H1 (cell line): ENCODE measurements around the gene KCNC1. TPM values are rescaled to one million over a fixed set of nuclear protein-coding genes. Genes with fewer than 3 reads are reported as not detected.

Experiments used
- CTCF ChIA-PET: fragments of 300-600 bp; sonication (Branson Sonifier 250); formaldehyde crosslinking; loops from one replicate; lab custom pipeline; 2021; ENCODE audit not compliant: partially characterized antibody; lab: Charles Lee
- POLR2A ChIA-PET: fragments of 300-600 bp; sonication (Branson Sonifier 250); formaldehyde crosslinking; loops from one replicate; lab custom pipeline; 2021; ENCODE audit warnings: inconsistent platforms; ENCODE audit not compliant: partially characterized antibody; lab: Charles Lee
- DNase-seq, 2 experiments: peaks; one replicate each; pipeline versions ENCODE4 v3.0.0 to v3.0.0-alpha.2; 2010 to 2022; ENCODE audit warnings: low spot score in 2 of 2, low read depth in 1 of 2, mixed read lengths in 1 of 2
- FAIRE-seq: peaks from 2 replicates; lab custom pipeline; 2011; peaks lifted over from hg19 to GRCh38; lab: Jason Lieb, UNC
- H2AFZ ChIP-seq: 2 replicates; pipeline ENCODE4 v1.8.1; 2012; ENCODE audit warnings: low read length, inconsistent platforms
- H2AK5ac ChIP-seq: 2 replicates; pipeline ENCODE4 v1.6.1; 2013; ENCODE audit warnings: low read depth, low read length
- H2BK120ac ChIP-seq: replicated peaks from 2 replicates; pipeline ENCODE3; 2013; ENCODE audit warnings: low read depth, low read length, inconsistent platforms
- H2BK12ac ChIP-seq: 2 replicates; pipeline ENCODE4 v1.6.1; 2013; ENCODE audit warnings: low read depth, low read length
- H2BK15ac ChIP-seq: 2 replicates; pipeline ENCODE4 v1.6.1; 2013; ENCODE audit warnings: low read length
- H2BK20ac ChIP-seq: 2 replicates; pipeline ENCODE4 v1.6.1; 2013; ENCODE audit warnings: low read length
- H2BK5ac ChIP-seq: 2 replicates; pipeline ENCODE4 v1.6.1; 2013; ENCODE audit warnings: low read depth, low read length
- H3K14ac ChIP-seq: 2 replicates; pipeline ENCODE4 v1.6.1; 2013; ENCODE audit warnings: inconsistent platforms; ENCODE audit not compliant: insufficient read length
- H3K18ac ChIP-seq: 2 replicates; pipeline ENCODE4 v1.6.1; 2013; ENCODE audit warnings: low read length; ENCODE audit errors: extremely low read depth
- H3K23ac ChIP-seq: 2 replicates; pipeline ENCODE4 v1.6.1; 2013; ENCODE audit warnings: inconsistent platforms; ENCODE audit not compliant: insufficient read length
- H3K23me2 ChIP-seq: 2 replicates; pipeline ENCODE4 v1.6.1; 2013; ENCODE audit warnings: low read depth, low read length
- H3K27ac ChIP-seq: 2 replicates; pipeline ENCODE4 v1.6.1; 2011; ENCODE audit warnings: low read depth, low read length, inconsistent platforms
- H3K27me3 ChIP-seq, 4 experiments: replicated peaks in 1 of 4; 1 replicate in 1 of 4; 2 replicates in 3 of 4; pipeline versions ENCODE4 v1.6.1 to v1.8.1; 2011 to 2013; ENCODE audit warnings: low read length in 3 of 4, mild to moderate bottlenecking in 3 of 4, inconsistent platforms in 2 of 4, mixed read lengths in 2 of 4, moderate library complexity in 1 of 4; ENCODE audit not compliant: control insufficient read depth in 3 of 4, insufficient read depth in 3 of 4; ENCODE audit errors: extremely low read depth in 1 of 4
- H3K36me3 ChIP-seq, 4 experiments: 2 replicates each; pipeline versions ENCODE4 v1.6.1 to v1.8.1; 2011 to 2013; ENCODE audit warnings: mild to moderate bottlenecking in 4 of 4, low read length in 3 of 4, moderate library complexity in 2 of 4, control low read depth in 1 of 4, inconsistent platforms in 1 of 4; ENCODE audit not compliant: insufficient read depth in 4 of 4, control insufficient read depth in 2 of 4
- H3K4ac ChIP-seq: replicated peaks from 2 replicates; pipeline ENCODE3; 2013; ENCODE audit warnings: low read length, low read depth, mixed read lengths, inconsistent platforms; ENCODE audit not compliant: insufficient read length
- H3K4me1 ChIP-seq, 4 experiments: replicated peaks in 1 of 4; 1 replicate in 1 of 4; 2 replicates in 3 of 4; pipeline versions ENCODE4 v1.6.1 to v1.8.1; 2011 to 2013; ENCODE audit warnings: low read length in 3 of 4, inconsistent platforms in 2 of 4, mixed read lengths in 1 of 4; ENCODE audit not compliant: insufficient read depth in 4 of 4, control insufficient read depth in 3 of 4
- H3K4me2 ChIP-seq, 2 experiments: 2 replicates each; pipeline versions ENCODE4 v1.6.1 to v1.8.1; 2011 to 2013; ENCODE audit warnings: low read depth in 2 of 2, low read length in 2 of 2, control low read depth in 1 of 2, inconsistent platforms in 1 of 2, mild to moderate bottlenecking in 1 of 2; ENCODE audit not compliant: insufficient read depth in 1 of 2
- H3K4me3 ChIP-seq, 4 experiments: fragments of 200-600, 300-600 bp in 1 of 4; sonication (generic), shearing (Covaris generic), sonication (Bioruptor Twin) in 1 of 4; 2 replicates each; pipeline versions ENCODE4 v1.5.1 to v1.8.1; 2011 to 2016; ENCODE audit warnings: low read length in 4 of 4, low read depth in 3 of 4, control low read depth in 2 of 4, inconsistent platforms in 2 of 4, mild to moderate bottlenecking in 2 of 4, mixed read lengths in 1 of 4, moderate library complexity in 1 of 4; ENCODE audit not compliant: insufficient read depth in 2 of 4; ENCODE audit errors: extremely low read depth in 1 of 4
- H3K56ac ChIP-seq: replicated peaks from 2 replicates; pipeline ENCODE3; 2013; ENCODE audit warnings: low read depth, mild to moderate bottlenecking, mixed read lengths, low read length, inconsistent platforms; ENCODE audit not compliant: insufficient read length
- H3K79me1 ChIP-seq: 2 replicates; pipeline ENCODE4 v1.6.1; 2013; ENCODE audit warnings: low read depth, low read length, control low read depth
- H3K79me2 ChIP-seq, 2 experiments: 2 replicates each; pipeline versions ENCODE4 v1.6.1 to v1.8.1; 2012 to 2013; ENCODE audit warnings: low read length in 2 of 2, mild to moderate bottlenecking in 2 of 2, inconsistent platforms in 1 of 2; ENCODE audit not compliant: insufficient read depth in 2 of 2, control insufficient read depth in 1 of 2
- H3K9ac ChIP-seq, 4 experiments: replicated peaks in 1 of 4; 1 replicate in 1 of 4; 2 replicates in 3 of 4; pipeline versions ENCODE4 v1.6.1 to v1.8.1; 2011 to 2013; ENCODE audit warnings: low read depth in 3 of 4, low read length in 3 of 4, control low read depth in 2 of 4, mild to moderate bottlenecking in 2 of 4, moderate library complexity in 2 of 4, inconsistent platforms in 1 of 4; ENCODE audit errors: extremely low read depth in 1 of 4
- H3K9me3 ChIP-seq, 2 experiments: 2 replicates each; pipeline versions ENCODE4 v1.6.1 to v1.8.1; 2012 to 2013; ENCODE audit warnings: mild to moderate bottlenecking in 2 of 2, moderate library complexity in 2 of 2, control low read depth in 1 of 2, inconsistent platforms in 1 of 2, low read depth in 1 of 2, low read length in 1 of 2, mixed read lengths in 1 of 2; ENCODE audit not compliant: insufficient read depth in 2 of 2
- H4K20me1 ChIP-seq, 2 experiments: replicated peaks in 1 of 2; 2 replicates each; pipeline versions ENCODE3 to v1.8.1; 2011 to 2013; ENCODE audit warnings: inconsistent platforms in 2 of 2, low read length in 2 of 2, mild to moderate bottlenecking in 1 of 2; ENCODE audit not compliant: insufficient read depth in 2 of 2, control insufficient read depth in 1 of 2
- H4K5ac ChIP-seq: 2 replicates; pipeline ENCODE4 v1.6.1; 2013; ENCODE audit warnings: low read length, low read depth, mixed read lengths, inconsistent platforms; ENCODE audit not compliant: insufficient read length
- H4K8ac ChIP-seq: 2 replicates; pipeline ENCODE4 v1.8.0; 2013; ENCODE audit warnings: mild to moderate bottlenecking, moderate library complexity, low read length, inconsistent platforms; ENCODE audit not compliant: insufficient read depth; ENCODE audit errors: extremely low read depth
- H4K91ac ChIP-seq: replicated peaks from 2 replicates; pipeline ENCODE3; 2013; ENCODE audit warnings: low read length, mixed read lengths, inconsistent platforms; ENCODE audit not compliant: insufficient read length
- CBX8 ChIP-seq: fragments of 300-800, 300-1000 bp; sonication (generic); IDR thresholded peaks from 2 replicates; pipeline ENCODE4 v1.7.1; 2016; ENCODE audit warnings: low read depth, low read length, borderline replicate concordance
- EZH2 ChIP-seq: fragments of 200-600 bp; sonication (generic); IDR thresholded peaks from 2 replicates; pipeline ENCODE4 v1.7.1; 2012; ENCODE audit warnings: low read depth, mild to moderate bottlenecking, moderate library complexity, low read length, inconsistent platforms; ENCODE audit not compliant: severe bottlenecking
- SUZ12 ChIP-seq: fragments of 200-600 bp; sonication (generic); IDR thresholded peaks from 2 replicates; pipeline ENCODE4 v1.6.1; 2012; ENCODE audit warnings: mild to moderate bottlenecking, inconsistent platforms, low read length, moderate library complexity, mixed read lengths
- WGBS, 2 experiments: shearing (Covaris generic) in 1 of 2; methylation state at CpG; one replicate each; pipeline versions ENCODE4 v1.1.6 to v1.1.7; 2013 to 2015; ENCODE audit warnings: low lambda C conversion rate in 2 of 2, mixed read lengths in 2 of 2, inconsistent platforms in 1 of 2, low coverage in 1 of 2, missing lambda C conversion rate in 1 of 2; ENCODE audit not compliant: insufficient replicate concordance in 2 of 2, insufficient coverage in 1 of 2, insufficient read length in 1 of 2; ENCODE audit errors: extremely low coverage in 1 of 2, missing lambda C conversion rate in 1 of 2; 5-methylcytosine and 5-hydroxymethylcytosine counted together
- polyA plus RNA-seq, 7 experiments: library from polyadenylated mRNA; depleted of rRNA in 3 of 7; stranded (reverse) in 5 of 7; unstranded in 2 of 7; fragments of >200 nt in 5 of 7; fragments of 200-250 nt in 2 of 7; gene quantifications; 1 replicate in 5 of 7; 2 replicates in 1 of 7; 4 replicates in 1 of 7; pipeline versions ENCODE4 v1.2.1 to v1.2.3, GENCODE V29; 2011 to 2013; ENCODE audit warnings: missing spikeins in 2 of 7, mixed read lengths in 2 of 7
- total RNA-seq: library from RNA; stranded (reverse); fragmentation: NEBNext Ultra II Directional; extraction: Animal tissue kit (Norgen Biotek cat#: 25700); gene quantifications from 2 replicates; pipeline ENCODE4 v1.2.1, GENCODE V29; 2021

Gene KCNC1
- total and polyA plus RNA-seq, 2 of the 8 experiments (the other 6 are each of a cell fraction or from before 2014, with no cell fraction given) = 0.11 to 0.26 TPM

DNA sequence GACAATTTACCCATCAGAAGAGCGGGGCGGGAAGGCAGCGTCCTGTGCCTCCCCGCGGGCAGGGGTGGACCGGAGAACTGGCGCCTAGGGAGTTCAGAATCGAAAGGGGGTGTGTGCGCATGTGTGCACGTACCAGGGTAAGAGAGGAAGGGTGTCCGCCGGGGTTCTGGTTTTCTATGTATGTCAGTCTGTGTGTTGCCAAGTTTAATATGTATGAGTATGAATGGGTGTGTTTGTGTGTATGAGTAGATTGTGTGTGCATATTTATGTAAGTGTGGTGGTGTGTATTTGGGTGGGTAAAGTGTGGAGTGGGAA lies 2.0 kb downstream of the KCNC1 start:
- H3K9ac ChIP-seq = no peak overlapping the region
- H4K5ac ChIP-seq = no peak overlapping the region
- no peak overlapping the region for H2BK120ac ChIP-seq
- POLR2A ChIA-PET = interaction anchor here (0.8 kb wide), 1 partner anchor 20 kb away, joined by 3 read pairs; no protein-coding TSS in a partner anchor
- H3K79me1 ChIP-seq = no peaks in the 10 kb centered on the region
- DNase-seq (no peak), FAIRE-seq (no peak)
- no peak overlapping the region for H3K27ac ChIP-seq
- H3K14ac ChIP-seq = no peak overlapping the region
- H3K4me2 ChIP-seq = peak overlapping the region in 1 of 2 experiments; percentile 31; a peak in 1 of 4 replicates
- no peak overlapping the region for H3K4me3 ChIP-seq
- no peaks in the 10 kb centered on the region for H3K79me2 ChIP-seq
- no peak overlapping the region for H2AFZ ChIP-seq
- H3K36me3 ChIP-seq = peaks cover 0 to 10% (median 0%) of the 10 kb centered on the region in 4 experiments; a peak in 1 of 8 replicates
- peak overlapping the region; percentile 53; the same call in 1 of the 2 replicates for H4K8ac ChIP-seq
- no peak overlapping the region for H2BK20ac ChIP-seq
- peaks cover 10 to 15% of the 10 kb centered on the region in 2 experiments for H4K20me1 ChIP-seq
- H3K23ac ChIP-seq = no peak overlapping the region
- H2BK12ac ChIP-seq = no peak overlapping the region
- H3K56ac ChIP-seq = no peak overlapping the region
- TF ChIP-seq CBX8 (no peak), EZH2 (peak; percentile 52), SUZ12 (peak; percentile 54)
- no peak overlapping the region for H3K4ac ChIP-seq
- H4K91ac ChIP-seq = no peak overlapping the region
- H3K9me3 ChIP-seq = peaks cover 0 to 9% of the 10 kb centered on the region in 2 experiments; a peak in 2 of 4 replicates
- H3K23me2 ChIP-seq = peaks cover 16% of the 10 kb centered on the region
- peaks cover 3 to 30% (median 13%) of the 10 kb centered on the region in 4 experiments for H3K4me1 ChIP-seq
- WGBS, 2 experiments = 85% methylated on average over 12 of the region's 12 CpGs; no CpG with 5 or more reads in 1 of the 2 experiments
- no peak overlapping the region for H2BK5ac ChIP-seq
- CTCF ChIA-PET = interaction anchor here (0.6 to 16.5 kb wide), 12 partner anchors 8 to 241 kb away, joined by 3 to 290 read pairs (median 4); partner anchors contain the start of gene MYOD1
- H3K18ac ChIP-seq = no peak overlapping the region
- H3K27me3 ChIP-seq = peaks cover 24 to 60% (median 56%) of the 10 kb centered on the region in 4 experiments
- H2AK5ac ChIP-seq = no peak overlapping the region
- no peak overlapping the region for H2BK15ac ChIP-seq
